ENCODE measurements around the gene SEZ6. TPM values are rescaled to one million over a fixed set of nuclear protein-coding genes. Genes with fewer than 3 reads are reported as not detected.

Gene SEZ6
- total RNA-seq, 1 experiment from 2014 or later = not detected

GRCh38 chr17:29014716-29015115, 8.9 kb upstream of the SEZ6 start:
- BruUV-seq (replicated peaks) = no TSS peak
- no peak for DNase-seq (ENCODE audit: unreplicated experiment)
- Mint-ChIP-seq H3K4me1 (ENCODE audit: insufficient read depth, unreplicated experiment) (peaks cover 5% of the 10 kb centered on the region), H3K36me3 (ENCODE audit: insufficient read depth, unreplicated experiment) (no peaks in the 10 kb centered on the region), H3K27ac (ENCODE audit: low read depth, unreplicated experiment) (no peak overlapping the region), H3K4me3 (ENCODE audit: unreplicated experiment) (no peak overlapping the region), H3K27me3 (ENCODE audit: insufficient read depth, unreplicated experiment) (peaks cover 69% of the 10 kb centered on the region), H3K9me3 (ENCODE audit: unreplicated experiment) (no peaks in the 10 kb centered on the region)
- no peak for TF ChIP-seq CTCF (IDR thresholded peaks at IDR 0.05; ENCODE audit: unreplicated experiment)
- intact Hi-C loops (cut with micrococcal nuclease) = no loop called here
- CTCF ChIA-PET = no interaction called here
- POLR2A ChIA-PET = interaction anchor here (0.8 kb wide), 1 partner anchor 8 kb away, joined by 3 read pairs; the partner anchor contains the start of gene SEZ6

- intact Hi-C loops (cut with micrococcal nuclease) = no loop called here
- DNase-seq (ENCODE audit: unreplicated experiment) = no peak
- Mint-ChIP-seq H3K27ac (ENCODE audit: low read depth, unreplicated experiment) (no peak overlapping the region), H3K4me1 (ENCODE audit: insufficient read depth, unreplicated experiment) (peaks cover 9% of the 10 kb centered on the region), H3K27me3 (ENCODE audit: insufficient read depth, unreplicated experiment) (peaks cover 56% of the 10 kb centered on the region), H3K4me3 (ENCODE audit: unreplicated experiment) (no peak overlapping the region), H3K9me3 (ENCODE audit: unreplicated experiment) (no peaks in the 10 kb centered on the region), H3K36me3 (ENCODE audit: insufficient read depth, unreplicated experiment) (no peaks in the 10 kb centered on the region)
- TF ChIP-seq CTCF (IDR thresholded peaks at IDR 0.05; ENCODE audit: unreplicated experiment) = no peak
- BruUV-seq (replicated peaks) = no TSS peak
- CTCF ChIA-PET = no interaction called here
- POLR2A ChIA-PET = no interaction called here
Measured at GRCh38 chr17:29012535-29012934, 6.7 kb upstream of the SEZ6 start.

- intact Hi-C loops (cut with micrococcal nuclease) = no loop called here
- no TSS peak for BruUV-seq (replicated peaks)
- no peak for DNase-seq (ENCODE audit: unreplicated experiment)
- Mint-ChIP-seq H3K9me3 (ENCODE audit: unreplicated experiment) (no peaks in the 10 kb centered on the region), H3K4me1 (ENCODE audit: insufficient read depth, unreplicated experiment) (peaks cover 13% of the 10 kb centered on the region), H3K27ac (ENCODE audit: low read depth, unreplicated experiment) (no peak overlapping the region), H3K4me3 (ENCODE audit: unreplicated experiment) (no peak overlapping the region), H3K27me3 (ENCODE audit: insufficient read depth, unreplicated experiment) (peaks cover 39% of the 10 kb centered on the region), H3K36me3 (ENCODE audit: insufficient read depth, unreplicated experiment) (no peaks in the 10 kb centered on the region)
- CTCF ChIA-PET = interaction anchor here (0.7 kb wide), 1 partner anchor 10 kb away, joined by 3 read pairs; no protein-coding TSS in a partner anchor
- TF ChIP-seq CTCF (IDR thresholded peaks at IDR 0.05; ENCODE audit: unreplicated experiment) = no peak
- POLR2A ChIA-PET = no interaction called here
Measured at GRCh38 chr17:29010586-29010985, 4.8 kb upstream of the SEZ6 start.

- ChIA-PET POLR2A (interaction anchor here (1.0 to 1.2 kb wide), 2 partner anchors 45 to 104 kb away, joined by 3 to 4 read pairs; no protein-coding TSS in a partner anchor), CTCF (interaction anchor here (0.7 to 1.1 kb wide), 2 partner anchors 11 to 46 kb away, joined by 3 read pairs; no protein-coding TSS in a partner anchor)
- no peaks in the 10 kb centered on the region for H3K9me3 Mint-ChIP-seq (ENCODE audit: unreplicated experiment)
- BruUV-seq (replicated peaks) = no TSS peak
- peaks cover 35% of the 10 kb centered on the region for H3K27me3 Mint-ChIP-seq (ENCODE audit: insufficient read depth, unreplicated experiment)
- no peaks in the 10 kb centered on the region for H3K36me3 Mint-ChIP-seq (ENCODE audit: insufficient read depth, unreplicated experiment)
- TF ChIP-seq CTCF (IDR thresholded peaks at IDR 0.05; ENCODE audit: unreplicated experiment) = no peak
- DNase-seq (ENCODE audit: unreplicated experiment) = no peak
- H3K27ac Mint-ChIP-seq (ENCODE audit: low read depth, unreplicated experiment) = no peak overlapping the region
- H3K4me3 Mint-ChIP-seq (ENCODE audit: unreplicated experiment) = no peak overlapping the region
- peaks cover 13% of the 10 kb centered on the region for H3K4me1 Mint-ChIP-seq (ENCODE audit: insufficient read depth, unreplicated experiment)
- intact Hi-C loops (cut with micrococcal nuclease) = no loop called here
Measured at GRCh38 chr17:29010129-29010528, 4.3 kb upstream of the SEZ6 start.
